Measurements from ENCODE around the gene CCL19. TPM values are rescaled to one million over a fixed set of nuclear protein-coding genes. Genes with fewer than 3 reads are reported as not detected.
A peak's percentile ranks its signal among the peaks of the same experiment; 100 is the strongest.

Gene CCL19
- total and polyA plus RNA-seq, 10 donors, result 4.0 to 73.1 (median 22.8) TPM; not detected in 2

DNA sequence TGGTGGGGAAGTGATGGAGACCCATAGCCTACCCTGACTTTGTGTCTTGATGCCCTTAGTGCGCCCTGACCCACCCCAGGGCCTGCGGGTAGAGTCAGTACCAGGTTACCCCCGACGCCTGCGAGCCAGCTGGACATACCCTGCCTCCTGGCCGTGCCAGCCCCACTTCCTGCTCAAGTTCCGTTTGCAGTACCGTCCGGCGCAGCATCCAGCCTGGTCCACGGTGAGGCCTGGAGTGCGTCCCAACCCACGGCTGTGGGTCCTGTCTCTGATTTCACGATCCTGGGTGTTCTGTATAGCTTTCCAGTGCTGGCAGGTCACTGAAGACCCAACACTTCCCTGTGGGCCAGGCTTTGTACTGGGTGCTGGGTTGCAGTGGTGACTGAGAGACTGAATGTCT, 32.6 kb downstream of the CCL19 start:
- DNase-seq, result no peak
- H3K36me3 ChIP-seq, result peaks cover 0 to 25% (median 4%) of the 10 kb centered on the region in 6 donors
- H3K27ac ChIP-seq, result no peak overlapping the region
- TF ChIP-seq POLR2AphosphoS5 (IDR thresholded peaks at IDR 0.05), result peak in 1 of 3 donors; percentile 30
- TF ChIP-seq CTCF (IDR thresholded peaks at IDR 0.05 in 8 of 11, conservative IDR thresholded peaks at IDR 0.05 in 3 of 11), result no peak
- TF ChIP-seq POLR2A (IDR thresholded peaks at IDR 0.05), result no peak
- 89 to 91% (median 90%) methylated on average over 5 to 14 of the region's 14 CpGs for WGBS, 5 donors
- H3K27me3 ChIP-seq (replicated peaks in 1 of 7), result no peaks in the 10 kb centered on the region
- intact Hi-C loops (cut with DNase I; ENCODE audit: low total_unique reads), result no loop called here
- H3K9me3 ChIP-seq, result no peaks in the 10 kb centered on the region
- H3K4me1 ChIP-seq, result peaks cover under 1 to 24% (median 14%) of the 10 kb centered on the region in 6 donors
- H3K4me3 ChIP-seq, result no peak overlapping the region

DNA sequence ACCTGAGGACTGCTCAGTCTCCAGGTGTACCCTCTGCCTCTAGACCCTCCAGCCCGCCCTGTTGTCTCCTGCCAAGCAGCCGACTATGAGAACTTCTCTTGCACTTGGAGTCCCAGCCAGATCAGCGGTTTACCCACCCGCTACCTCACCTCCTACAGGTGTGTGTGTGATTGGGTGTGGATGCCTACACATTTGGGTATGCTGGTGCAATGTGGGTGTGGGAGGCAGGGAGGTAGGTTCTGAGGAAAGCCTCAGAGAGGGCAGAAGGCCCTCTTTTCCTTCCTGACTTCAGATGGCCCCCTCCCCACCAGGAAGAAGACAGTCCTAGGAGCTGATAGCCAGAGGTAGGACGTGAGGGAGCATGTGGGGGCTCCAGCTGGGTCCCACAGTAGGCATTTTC, 34.1 kb downstream of the CCL19 start:
- H3K4me3 ChIP-seq, result no peak overlapping the region
- no peaks in the 10 kb centered on the region for H3K9me3 ChIP-seq
- H3K36me3 ChIP-seq, result peaks cover 0 to 25% (median 4%) of the 10 kb centered on the region in 6 donors
- WGBS, 5 donors, result 83 to 93% (median 84%) methylated on average over 4 to 5 of the region's 5 CpGs
- no peak overlapping the region for H3K27ac ChIP-seq
- TF ChIP-seq POLR2A (IDR thresholded peaks at IDR 0.05), result no peak
- no peaks in the 10 kb centered on the region for H3K27me3 ChIP-seq (replicated peaks in 1 of 7)
- intact Hi-C loops (cut with DNase I; ENCODE audit: low total_unique reads), result no loop called here
- peaks cover 15 to 35% (median 27%) of the 10 kb centered on the region in 6 donors for H3K4me1 ChIP-seq
- no peak for DNase-seq

DNA sequence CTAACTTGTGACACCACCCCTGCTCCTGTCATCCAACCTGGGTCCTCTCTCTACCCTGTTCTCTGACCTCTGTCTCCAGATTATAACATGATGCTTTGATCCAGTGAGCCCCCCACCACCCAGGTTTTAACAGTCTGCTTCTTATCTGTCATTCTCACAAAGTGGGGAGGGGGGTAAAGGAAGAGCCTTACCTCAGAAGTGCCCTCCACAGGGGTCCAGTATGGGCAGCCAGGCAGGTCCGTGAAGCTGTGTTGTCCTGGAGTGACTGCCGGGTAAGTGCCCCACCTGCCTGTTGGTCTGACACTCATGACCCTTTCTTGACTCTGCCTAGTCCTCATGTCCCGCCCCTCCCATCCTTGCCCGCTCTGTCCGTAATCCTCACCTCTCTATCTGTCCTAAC, 35.7 kb downstream of the CCL19 start:
- H3K27ac ChIP-seq, result peak overlapping the region in 2 of 8 donors; percentile 30 to 70
- intact Hi-C loops (cut with DNase I; ENCODE audit: low total_unique reads), result no loop called here
- H3K4me3 ChIP-seq, result no peak overlapping the region
- no peaks in the 10 kb centered on the region for H3K9me3 ChIP-seq
- TF ChIP-seq CTCF (IDR thresholded peaks at IDR 0.05 in 8 of 11, conservative IDR thresholded peaks at IDR 0.05 in 3 of 11), result no peak
- TF ChIP-seq POLR2AphosphoS5 (IDR thresholded peaks at IDR 0.05), result no peak
- TF ChIP-seq POLR2A (IDR thresholded peaks at IDR 0.05), result no peak
- 75 to 92% (median 83%) methylated on average over 5 of the region's 5 CpGs for WGBS, 5 donors
- peaks cover 15 to 50% (median 32%) of the 10 kb centered on the region in 6 donors for H3K4me1 ChIP-seq
- peaks cover 0 to 22% (median 8%) of the 10 kb centered on the region in 6 donors for H3K36me3 ChIP-seq
- no peak for DNase-seq
- no peaks in the 10 kb centered on the region for H3K27me3 ChIP-seq (replicated peaks in 1 of 7)

DNA sequence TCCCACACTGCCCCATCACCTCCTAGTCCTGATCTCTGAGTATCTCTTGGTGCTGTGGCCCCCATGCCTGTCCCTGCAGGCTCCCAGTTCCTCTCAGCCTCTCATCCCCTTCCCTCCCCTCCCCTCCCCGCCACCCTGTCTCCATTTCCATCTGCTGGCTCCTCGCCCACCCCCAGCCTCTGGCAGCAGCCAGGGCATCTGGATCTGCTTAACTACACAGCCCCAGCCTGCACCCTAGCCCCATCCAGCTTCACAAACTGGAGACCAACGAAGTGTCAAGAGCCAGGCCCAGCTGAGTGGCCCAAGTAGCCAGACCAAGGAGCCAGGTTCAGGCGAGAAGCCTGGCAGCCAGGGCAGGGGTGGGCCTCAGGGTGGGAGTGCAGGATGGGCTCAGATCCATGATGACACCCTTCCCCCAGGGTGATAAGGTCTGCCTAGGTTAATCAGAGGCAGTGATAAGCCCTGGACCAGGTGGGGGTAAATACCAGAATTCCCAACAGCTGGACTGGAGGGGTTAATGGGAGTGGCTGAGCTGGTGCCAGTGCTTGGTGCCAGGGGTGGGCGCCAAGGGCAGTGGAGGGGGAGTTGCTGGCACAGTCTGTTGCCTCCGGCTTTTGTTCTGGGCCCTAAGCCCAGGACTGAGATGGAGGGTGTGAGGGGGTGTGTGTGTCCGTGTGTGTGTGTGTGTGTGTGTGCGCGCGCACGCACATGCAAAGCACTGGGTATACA, 36.6 kb downstream of the CCL19 start:
- Histone ChIP-seq H3K36me3 (peaks cover 0 to 24% (median 13%) of the 10 kb centered on the region in 6 donors), H3K27ac (peak overlapping the region in 6 of 8 donors; percentile 33 to 70 (median 65)), H3K9me3 (no peaks in the 10 kb centered on the region), H3K4me3 (no peak overlapping the region), H3K4me1 (peaks cover 15 to 57% (median 32%) of the 10 kb centered on the region in 6 donors), H3K27me3 (replicated peaks in 1 of 7) (no peaks in the 10 kb centered on the region)
- intact Hi-C loops (cut with DNase I; ENCODE audit: low total_unique reads), result no loop called here
- DNase-seq, result peak; percentile 73
- 51 to 70% (median 64%) methylated on average over 10 to 11 of the region's 11 CpGs for WGBS, 5 donors
- TF ChIP-seq POLR2AphosphoS5 (IDR thresholded peaks at IDR 0.05) (peak; percentile 24 to 67 (median 63)), POLR2A (IDR thresholded peaks at IDR 0.05) (no peak)

Data from spleen (tissue), 11 donors.